C4-2B (cell line): ENCODE results near the gene CALM3.

Experiments used
- CTCF ChIP-seq: fragments of 450-650 bp; conservative IDR thresholded peaks from 2 replicates; pipeline ENCODE4 v1.5.1; 2017; ENCODE audit warnings: mild to moderate bottlenecking
- ZFX ChIP-seq: fragments of 450-650 bp; IDR thresholded peaks from 2 replicates; pipeline ENCODE4 v1.6.1; 2017

- TF ChIP-seq CTCF (no peak), ZFX (no peak)
Observed at GRCh38 chr19:46631481-46631880, 30.4 kb downstream of the CALM3 start.
